ENCODE data around the gene ASTN1.

ASTN1 gene

DNA sequence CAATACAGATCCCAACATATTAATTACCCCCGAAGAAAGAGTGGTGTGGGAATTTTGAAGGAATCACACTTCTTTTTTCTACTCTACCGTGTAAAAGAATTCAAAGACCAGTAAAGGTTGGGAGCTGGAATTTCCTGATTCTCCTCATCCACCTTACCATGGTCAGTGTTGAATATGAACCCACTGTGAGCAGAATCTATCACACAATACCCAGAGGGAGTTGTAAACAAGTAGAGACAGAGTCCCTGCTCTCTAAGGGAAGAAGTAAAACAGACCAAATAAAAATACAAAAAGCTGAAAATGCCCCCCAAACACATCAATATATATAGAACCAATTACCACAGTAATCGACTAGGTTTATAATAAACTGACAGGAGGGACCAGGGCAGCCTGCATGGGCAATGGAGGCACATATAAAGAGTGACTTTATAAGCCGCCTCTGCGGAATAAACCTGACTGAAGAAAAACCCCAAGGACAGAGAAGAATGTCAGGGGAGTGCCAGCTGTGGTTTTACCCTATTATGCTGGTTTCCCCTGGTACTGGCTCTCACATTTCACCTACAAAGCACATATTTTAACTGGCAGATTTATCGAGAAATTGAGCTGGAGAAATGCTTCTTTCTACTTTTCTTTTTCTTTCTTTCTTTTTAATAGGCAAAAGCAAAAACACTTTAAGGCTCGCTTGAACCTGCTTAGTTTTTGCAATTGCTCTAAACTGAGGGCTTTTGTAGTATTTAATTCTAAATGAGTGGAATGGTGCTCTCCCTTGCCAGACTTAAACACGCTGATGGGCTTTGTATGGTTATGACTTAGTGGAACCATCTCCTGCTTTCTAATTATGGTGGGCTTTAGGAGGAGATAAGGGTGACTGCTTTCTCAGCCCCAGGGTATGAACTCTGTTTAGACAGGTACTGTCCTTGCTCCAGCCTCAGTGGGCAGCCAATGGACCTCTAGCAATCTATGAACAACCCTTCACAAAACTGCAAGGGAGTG is 244.8 kb downstream of the ASTN1 start:
- no peak for DNase-seq

DNA sequence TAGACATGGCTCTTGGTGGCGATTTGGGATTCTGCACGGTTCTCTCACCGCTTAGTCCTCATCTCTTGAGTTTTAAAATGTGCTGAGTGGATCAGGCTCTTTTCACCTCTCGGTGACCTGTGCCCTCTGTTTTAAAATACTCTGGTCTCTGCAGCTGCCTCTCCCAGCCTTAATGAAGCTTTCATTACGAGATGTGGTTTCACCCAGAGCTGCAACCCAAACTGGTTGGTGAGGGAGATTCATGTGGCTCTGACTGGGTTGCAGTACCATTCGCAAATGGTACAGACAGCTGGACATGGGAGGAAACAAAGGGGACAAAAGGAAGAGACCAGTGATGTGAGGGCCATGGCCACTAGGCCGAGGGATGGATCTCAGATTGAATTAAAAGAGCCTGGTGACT is 258.9 kb downstream of the ASTN1 start:
- no peak for DNase-seq

DNA sequence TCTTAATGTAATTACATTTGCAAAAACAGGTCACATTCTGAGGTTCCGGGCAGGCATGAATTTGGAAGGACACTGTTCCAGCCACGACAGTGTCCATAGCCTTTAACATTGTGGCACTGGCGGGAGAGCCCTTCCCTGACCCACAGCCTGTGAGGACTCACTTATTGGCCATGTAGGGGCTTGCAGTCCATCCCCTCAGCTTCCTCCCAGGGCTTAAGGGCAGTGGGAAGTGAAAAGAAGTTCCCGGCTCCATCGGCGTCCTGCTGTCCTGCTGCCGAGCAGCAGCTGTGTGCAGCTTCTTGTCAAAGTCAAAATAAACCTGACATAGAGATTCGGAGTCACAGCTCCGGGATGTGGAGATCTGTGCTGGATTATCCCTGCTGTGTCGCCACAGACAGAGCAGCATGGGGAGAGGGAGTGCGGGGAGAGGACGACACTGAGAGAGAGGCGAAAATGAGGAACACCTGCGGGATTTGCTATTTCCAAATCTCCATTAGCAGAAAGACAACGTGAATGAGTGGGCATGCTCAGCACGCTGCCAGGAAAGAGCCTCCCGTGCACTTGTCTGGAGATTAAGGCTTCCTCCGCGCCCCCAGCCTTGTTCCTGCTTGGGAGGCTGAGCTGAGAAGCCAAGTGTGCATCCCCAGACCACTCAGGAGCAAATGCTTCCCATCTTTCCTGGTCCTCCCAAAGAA is 260.3 kb downstream of the ASTN1 start:
- no peak for DNase-seq

DNA sequence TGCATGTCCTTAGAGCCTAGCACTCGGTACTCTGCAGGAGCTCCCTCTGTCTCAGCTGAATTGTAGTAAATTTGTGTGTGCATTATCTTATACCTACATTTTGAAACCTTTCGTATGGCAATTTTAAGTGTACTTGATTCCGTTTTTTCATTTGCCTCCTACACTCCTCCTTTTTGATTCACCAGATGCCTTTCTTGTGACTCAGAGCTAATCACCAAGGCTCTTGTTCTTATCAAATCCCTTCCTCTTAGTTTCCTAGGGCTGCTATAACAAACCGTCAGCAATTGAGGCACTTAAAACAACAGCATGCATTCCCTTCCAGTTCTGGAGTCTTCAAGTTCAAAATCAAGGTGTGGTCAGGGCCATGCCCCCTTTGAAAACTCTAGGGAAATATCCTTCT is 261.0 kb downstream of the ASTN1 start:
- DNase-seq: no peak

DNA sequence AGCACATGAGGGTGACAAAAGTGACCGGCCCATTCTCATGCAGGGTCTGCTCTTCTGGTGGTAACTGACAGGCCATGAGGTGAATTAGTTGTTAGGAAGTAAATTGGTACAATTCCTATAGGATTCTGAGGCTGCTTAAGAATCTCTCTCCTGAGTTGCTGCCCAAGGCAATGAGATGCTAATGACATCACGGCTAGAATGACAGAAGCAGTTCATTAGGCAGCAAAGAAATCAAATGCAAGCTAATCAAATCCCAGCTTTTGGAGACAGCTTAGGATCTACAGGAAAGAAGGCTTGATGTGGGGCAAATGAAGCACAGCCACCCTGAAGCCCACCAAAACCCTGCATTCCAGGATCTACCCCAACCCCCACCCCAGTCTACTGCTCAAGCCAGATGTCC is 265.2 kb downstream of the ASTN1 start:
- DNase-seq: no peak

DNA sequence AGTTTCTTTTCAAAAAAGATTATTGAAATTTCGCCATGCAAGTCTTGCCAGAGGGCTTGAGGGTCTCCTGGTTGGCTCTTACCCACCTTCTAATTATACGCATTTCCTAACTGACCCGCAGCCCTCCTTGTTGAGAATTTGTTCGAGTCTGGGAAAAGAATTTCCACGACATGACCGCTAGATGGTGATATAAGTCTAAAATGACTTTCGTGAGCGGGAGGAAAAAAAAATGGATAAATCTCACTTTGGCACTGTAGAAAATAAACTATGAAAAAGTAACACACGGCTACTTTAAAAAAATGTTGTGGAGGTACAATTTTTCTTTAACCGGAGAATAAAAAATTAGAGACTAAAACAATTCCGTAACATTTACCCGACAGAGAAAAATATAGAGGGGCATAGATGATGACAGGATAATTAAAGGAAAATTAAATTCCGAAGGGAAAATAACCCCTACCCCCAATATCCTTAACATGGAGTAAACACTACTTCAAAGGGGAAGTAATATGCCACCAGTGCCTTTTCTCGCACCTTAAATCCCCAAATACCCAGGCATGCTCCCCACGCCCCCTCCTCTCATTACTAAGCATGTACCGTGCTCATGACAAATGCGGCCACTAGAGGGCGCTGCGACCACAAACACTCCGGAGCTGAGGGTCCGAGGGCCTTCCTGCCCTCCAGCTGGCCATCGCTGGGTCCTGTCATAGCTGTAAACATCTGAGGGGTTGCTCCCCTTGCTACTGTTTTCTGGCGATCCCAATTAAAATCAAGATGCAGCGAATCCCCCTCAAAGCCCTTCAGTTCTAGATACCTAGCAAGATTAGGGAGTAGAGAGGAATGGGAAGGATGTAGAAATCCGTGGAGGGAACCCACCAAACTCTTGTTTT is 266.9 kb downstream of the ASTN1 start:
- DNase-seq: peak in 1 of 2 experiments; percentile 24

DNA sequence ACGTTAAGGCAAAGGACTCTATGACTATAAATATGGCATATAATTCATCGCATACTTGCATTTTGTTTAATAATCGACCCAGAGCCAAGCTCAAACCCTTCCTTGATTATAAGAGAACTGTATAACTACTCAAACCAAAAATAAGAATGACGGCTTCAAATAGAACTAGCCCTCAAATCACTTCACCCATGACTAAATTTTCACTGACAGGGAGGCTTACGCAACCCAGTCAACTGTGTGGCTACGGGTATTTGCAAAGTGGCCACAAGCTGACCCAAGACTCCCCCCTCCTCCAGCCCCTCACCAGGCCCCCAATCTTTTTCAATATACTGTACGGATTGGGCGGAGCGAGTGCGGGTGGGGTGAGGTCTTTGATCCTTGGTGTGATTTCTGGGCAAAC is 268.3 kb downstream of the ASTN1 start:
- no peak for DNase-seq

DNA sequence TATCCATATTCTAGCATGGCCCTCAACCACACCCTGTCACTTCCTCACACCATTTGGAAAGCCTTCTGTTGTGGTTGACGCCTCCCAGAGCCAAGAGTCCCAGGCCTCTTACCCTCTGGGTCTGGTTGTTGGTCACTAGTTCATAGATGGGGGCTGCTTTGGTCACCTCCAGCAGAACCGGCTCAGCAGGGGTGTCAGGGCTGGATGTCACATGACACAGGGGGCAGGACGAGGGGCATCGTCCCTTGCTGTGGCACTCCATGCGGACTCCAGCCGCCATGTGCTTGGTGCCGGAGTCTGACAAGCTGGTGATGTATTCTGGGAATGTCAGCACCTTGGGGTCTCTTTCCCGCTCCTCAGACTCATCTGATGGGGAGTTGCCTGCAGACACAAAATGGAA is 270.1 kb downstream of the ASTN1 start:
- DNase-seq: no peak

DNA sequence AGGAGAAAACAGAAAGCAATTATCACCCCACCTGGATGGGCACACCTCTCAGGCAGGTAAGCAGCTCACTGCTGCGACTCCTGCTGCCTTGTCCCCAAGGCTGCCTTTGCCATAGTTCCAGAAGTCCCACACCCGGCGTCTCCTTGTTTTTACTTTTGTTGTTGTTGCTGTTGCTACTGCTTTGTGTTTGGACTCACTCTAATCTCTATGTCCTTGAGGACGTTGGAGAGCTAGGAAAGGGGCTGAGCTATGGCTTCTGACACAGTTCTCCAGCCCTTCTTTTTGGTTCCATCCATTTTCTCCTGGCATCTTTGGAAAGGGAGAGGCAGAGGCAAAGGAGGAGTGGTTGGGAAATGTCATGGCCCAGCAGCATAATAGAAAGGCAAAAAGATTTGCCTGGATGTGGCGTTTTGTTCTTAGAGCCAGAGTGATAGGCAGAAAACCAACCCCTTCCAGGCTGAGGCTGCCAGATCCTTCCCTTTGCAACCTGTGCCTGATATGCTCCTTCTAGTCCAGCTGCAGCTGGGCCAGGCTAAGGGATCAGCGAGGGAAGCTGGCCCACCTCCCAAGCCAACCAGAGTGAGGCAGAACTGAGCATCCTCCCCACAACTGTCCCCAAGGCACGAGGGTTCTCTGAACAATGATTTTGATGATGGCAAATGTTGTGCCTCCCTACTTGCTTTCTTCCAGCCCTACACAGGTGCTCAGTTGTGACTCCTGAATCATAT is 270.7 kb downstream of the ASTN1 start:
- DNase-seq: no peak

DNA sequence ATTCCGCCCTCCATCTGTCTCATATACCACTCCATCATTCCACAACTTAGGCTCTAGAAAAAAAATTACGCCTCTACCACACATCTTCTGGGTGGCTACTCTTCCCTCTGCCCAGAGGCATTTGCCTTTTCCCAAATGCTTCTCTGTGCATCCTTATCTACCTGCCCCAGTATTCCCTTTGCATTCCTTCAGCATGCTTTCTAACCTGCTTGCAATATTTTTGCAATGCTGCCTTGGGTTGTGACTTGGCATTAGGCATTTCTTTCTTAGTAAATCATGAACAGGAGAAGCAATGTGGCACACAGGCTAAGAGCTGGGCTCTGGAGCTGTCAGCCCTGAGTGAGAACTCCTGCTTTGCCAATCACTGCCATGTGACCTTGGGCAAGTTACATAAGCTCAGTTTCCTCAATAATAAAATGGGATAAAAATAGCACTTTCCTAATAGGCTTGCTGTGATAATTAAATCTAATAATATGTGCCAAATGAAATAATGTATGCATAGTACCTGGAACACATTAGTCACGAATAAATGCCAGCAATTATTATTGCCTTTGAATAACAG is 276.0 kb downstream of the ASTN1 start:
- DNase-seq: no peak

DNA sequence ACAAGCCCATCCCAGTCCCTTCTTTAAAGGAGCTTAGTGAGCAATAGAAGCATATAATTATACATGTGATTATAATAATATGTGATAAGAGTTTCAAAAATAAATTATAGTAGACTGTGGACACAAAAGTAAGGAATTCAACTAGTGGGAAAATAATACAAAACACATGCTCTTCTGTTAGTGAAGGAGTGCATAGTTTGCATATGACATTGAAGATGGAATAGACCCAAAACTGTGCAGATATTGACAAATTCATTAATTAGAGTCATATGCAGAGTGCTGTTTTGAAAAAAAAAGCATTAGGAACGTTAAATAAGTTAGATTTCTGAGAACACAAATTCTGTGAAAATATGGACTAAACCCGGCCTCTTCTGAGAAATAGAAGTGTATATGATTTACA is 278.8 kb downstream of the ASTN1 start:
- no peak for DNase-seq

DNA sequence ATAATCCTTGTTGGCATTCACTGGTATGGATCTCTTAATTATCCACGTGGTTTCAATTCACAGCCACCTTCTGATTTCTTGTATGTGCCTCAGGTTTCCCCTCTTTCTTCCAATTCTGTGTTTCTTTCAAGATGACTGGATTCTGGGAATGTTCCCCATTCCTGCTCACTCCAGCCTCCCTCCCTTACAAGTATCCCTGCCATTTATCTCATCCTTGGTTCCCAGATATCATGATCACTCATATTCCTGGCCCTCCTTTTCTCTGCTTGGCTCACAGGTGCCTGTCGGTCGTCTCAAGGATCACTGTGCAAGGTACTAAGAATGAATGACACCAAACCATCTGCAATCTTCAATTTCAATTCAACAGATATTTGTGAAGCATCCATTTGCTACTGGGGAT is 279.2 kb downstream of the ASTN1 start:
- no peak for DNase-seq

DNA sequence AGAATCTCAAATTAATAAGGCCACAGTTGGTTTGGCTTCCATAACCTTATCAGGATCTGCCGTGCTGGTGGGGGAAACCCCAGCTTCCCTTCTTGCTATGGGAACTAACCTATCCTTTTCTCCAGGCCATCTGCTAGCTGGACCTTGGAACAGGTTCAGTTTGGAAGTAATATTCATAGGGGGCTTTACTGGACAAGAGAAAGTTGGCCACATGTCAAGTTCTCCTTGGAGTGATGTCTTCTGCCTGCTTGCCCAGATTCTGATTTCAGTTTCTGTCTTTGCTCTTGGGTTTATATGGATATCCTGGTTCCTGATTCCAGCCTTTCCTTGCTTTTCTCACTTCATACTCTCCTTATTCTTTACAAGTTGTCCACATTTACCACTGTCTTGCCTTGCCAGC is 279.6 kb downstream of the ASTN1 start:
- no peak for DNase-seq

DNA sequence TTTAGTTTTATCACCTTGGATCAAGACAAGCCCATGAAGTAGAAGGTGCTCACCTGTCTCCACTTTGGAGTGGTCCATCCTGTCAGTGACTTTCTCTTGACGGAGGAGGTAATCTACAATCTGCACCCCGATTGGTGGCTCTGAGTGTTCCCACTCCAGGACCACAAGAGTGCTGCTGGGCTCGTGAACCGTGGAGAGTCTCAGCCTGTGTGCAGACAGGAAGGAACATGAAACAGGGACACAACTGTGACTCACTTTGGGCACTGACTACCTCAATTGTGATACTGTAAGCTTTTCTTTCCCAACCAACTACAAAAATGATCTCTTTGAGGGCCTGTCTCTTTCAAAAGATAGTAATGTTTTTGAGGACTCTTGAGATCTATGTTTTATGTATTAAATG is 280.2 kb downstream of the ASTN1 start:
- DNase-seq: no peak

DNA sequence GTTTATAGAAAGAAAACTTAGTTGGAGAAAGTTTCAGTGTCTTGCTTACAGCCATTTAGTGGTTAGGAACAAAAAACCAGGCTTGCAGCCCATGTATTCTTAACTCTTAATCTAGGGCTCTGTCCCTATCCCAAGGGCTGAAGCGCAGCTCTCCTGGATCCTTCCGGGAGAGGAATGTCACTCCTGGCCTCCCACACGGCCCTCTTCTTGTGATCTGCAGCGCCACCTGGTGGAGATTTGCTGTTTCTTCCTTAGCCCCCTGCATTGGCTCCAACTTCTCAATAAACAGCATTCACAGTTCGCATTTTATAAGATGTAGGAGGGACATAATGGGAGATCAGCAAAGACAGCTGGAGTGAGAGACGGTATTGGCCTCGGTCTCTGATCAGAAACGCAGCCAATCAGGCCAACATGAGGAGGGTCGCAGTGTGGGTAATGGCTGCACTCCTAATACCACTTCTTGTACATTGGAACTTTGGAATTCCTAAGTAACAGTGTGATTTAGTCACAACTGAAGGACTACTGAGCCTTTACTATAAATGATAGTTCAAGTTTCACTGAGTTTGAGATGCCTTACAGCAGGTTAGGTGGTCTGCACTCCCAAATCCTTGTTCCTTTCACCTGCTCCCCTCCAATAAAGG is 283.4 kb downstream of the ASTN1 start:
- DNase-seq: peak in 1 of 2 experiments; percentile 24

DNA sequence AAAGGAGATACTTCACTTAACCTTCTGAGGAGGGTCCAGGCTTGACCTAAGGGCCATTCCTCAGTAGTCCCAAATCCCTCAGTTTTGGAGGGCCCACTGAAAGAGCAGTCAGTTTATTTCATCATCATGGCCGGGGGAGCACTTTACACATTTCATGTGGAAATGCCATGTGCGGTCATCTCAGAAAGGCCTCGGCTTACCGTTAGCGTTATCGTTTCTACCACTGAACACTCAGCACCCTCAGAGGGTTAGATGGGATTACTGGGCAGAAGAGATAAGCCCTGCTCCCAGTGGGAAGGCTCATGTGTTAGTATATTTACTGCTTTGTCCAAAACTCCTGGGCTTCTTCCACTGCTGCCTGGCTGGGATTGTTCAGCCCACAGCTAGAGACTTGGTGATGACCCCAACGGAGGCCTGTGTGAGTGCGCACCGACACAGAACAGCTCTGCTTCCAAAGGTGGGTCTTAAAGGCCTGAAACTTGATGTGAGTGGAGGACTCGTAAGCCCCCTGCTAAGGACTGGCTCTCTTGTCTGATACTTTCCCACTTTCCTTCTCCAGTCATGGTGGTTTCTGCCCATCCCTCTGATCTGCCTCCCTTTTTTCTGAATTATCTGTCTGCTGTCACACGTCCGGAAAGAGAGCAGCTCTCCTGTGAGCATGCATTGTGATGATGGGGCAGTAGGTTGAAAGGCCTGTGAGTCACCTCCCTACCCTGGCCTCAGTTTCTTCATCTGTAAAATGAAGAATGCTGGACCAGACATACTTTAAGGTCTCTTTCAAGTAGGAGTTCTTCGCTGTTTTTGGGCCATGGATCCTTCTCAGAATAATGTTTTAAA is 284.5 kb downstream of the ASTN1 start:
- DNase-seq: no peak

DNA sequence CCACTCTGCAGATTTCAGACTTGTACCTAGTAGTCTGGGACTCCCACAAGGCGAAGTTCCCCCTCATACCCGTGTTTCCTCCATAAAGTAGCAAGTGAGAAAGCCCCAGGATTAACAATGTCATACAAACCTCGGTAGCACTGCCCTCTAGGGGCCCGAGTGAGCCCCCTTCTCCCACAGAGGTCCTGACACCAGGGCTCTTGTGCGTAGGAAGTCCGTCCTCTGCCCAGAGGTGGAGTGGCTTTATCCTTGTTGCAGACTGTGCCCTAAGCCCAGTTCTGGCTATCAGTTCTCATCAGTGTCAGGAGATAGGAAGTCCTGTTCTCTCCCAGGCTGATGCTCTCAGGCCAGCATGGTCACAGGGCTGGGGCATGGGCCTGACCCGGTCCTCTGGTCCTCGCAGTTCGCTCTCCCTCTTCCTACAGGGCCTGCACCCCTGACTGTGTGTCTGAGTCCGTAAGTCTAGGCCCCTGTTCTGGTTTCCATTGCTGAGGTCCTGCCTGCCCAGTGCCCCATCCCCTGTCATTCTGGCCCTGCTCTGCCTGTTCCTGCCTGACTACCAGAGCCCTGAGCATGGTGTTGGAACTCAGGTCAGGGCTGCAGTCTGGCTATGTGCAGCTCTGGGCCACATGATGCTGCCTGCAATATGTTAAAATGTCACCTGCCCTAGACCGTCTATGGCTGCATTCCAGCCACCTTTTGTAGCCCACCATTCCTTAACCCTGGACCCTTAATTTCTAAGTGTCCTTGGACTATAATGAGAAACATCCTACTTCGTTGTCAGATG is 285.6 kb downstream of the ASTN1 start:
- DNase-seq: no peak

DNA sequence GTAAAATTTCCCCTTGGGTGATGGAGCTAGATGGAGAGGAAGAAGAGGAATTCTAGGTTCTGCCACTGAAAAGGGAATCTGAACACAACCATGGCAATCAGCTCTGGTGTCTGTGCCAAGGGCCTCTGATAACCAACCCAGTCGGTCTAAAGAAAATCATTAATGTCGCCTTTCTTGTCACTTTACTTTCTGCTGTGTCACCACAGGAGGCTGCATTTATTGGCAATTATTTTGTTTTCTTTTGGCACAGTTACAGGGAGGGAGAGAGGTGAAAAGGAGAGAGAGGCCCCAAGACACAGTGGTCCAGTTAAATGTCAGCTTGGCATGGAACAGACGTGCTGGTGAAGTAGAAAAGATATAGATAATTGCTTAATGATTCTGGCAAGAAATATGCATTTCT is 287.0 kb downstream of the ASTN1 start:
- no peak for DNase-seq

DNA sequence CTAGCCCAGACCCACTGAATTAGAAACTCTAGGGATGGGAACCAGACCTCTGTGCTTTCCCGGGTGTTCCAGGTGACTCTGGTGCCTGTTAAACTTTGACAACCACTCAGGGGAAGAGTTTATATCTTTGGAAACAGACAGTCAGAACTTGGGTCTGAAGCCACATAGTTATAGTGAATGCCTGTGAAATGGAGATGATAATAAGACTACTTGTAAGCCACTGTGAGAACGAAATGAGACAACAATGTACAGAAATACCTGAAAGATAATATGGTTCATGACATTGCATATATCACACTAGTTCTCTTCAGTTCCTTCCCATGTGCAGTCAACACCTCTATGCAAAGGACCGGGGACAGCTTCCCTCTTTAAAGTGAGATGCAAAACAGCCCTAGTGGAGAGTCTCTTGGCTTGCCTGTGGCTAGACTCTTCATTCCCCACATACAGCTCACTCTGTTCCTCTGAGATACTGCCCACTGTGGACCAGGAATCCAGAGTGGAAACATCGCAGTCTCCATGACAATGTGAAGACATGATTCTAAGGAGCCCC is 287.5 kb downstream of the ASTN1 start:
- DNase-seq: no peak

DNA sequence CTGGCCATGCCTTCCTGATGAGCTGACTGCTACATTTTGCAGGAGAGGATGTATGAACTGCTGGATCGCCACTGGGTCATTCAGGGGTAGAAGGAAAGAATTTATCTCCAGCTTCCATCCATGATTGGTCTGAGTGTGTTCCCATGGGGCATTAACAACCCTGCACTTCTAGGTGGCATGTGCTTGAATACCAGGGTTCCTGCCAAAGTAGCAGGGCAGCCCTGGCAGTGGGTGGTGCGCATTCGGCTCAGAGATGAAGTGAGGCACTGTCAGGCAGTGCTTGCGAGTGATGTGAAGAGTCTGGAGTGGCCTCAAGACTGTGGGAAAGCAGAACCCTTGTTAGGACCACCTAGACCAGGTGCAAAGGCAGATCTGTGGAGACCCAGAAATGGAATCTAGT is 294.9 kb downstream of the ASTN1 start:
- DNase-seq: no peak
